HEK293T (cell line): ENCODE measurements around the gene ATRIP.

Source experiments
- CTCF ChIA-PET: fragments of 350-600 bp; formaldehyde crosslinking; extraction: SDS; loops from one replicate; lab custom pipeline; 2021; ENCODE audit warnings: antibody characterized with exemption, inconsistent platforms; lab: Yijun Ruan, JAX
- POLR2A ChIA-PET: fragments of 350-600 bp; formaldehyde crosslinking; extraction: SDS; loops from one replicate; lab custom pipeline; 2020; ENCODE audit warnings: antibody characterized with exemption, inconsistent platforms; lab: Yijun Ruan, JAX
- DNase-seq: peaks from one replicate; pipeline ENCODE4 v3.0.0; 2012; ENCODE audit warnings: mixed read lengths; ENCODE audit errors: extremely low spot score
- ARNT ChIP-seq: fragments of 450-650 bp; IDR thresholded peaks from 2 replicates; pipeline ENCODE4 v1.6.1; 2017; ENCODE audit warnings: mild to moderate bottlenecking
- BHLHE40 ChIP-seq: fragments of 450-650 bp; IDR thresholded peaks from 2 replicates; pipeline ENCODE4 v1.6.1; 2016; ENCODE audit warnings: mild to moderate bottlenecking, moderate library complexity, borderline replicate concordance
- CTBP1 ChIP-seq: fragments of 450-650 bp; IDR thresholded peaks from 2 replicates; pipeline ENCODE4 v1.6.1; 2016; ENCODE audit warnings: borderline replicate concordance
- ELF4 ChIP-seq: fragments of 450-650 bp; IDR thresholded peaks from 2 replicates; pipeline ENCODE4 v1.6.1; 2017; ENCODE audit warnings: antibody characterized with exemption
- FOXA1 ChIP-seq: fragments of 450-650 bp; IDR thresholded peaks from 2 replicates; pipeline ENCODE4 v1.6.1; 2016; ENCODE audit warnings: mild to moderate bottlenecking
- FOXK2 ChIP-seq: fragments of 450-650 bp; IDR thresholded peaks from 2 replicates; pipeline ENCODE4 v1.6.1; 2016; ENCODE audit warnings: mild to moderate bottlenecking
- FOXM1 ChIP-seq: fragments of 450-650 bp; IDR thresholded peaks from 2 replicates; pipeline ENCODE4 v1.6.1; 2017; ENCODE audit warnings: mild to moderate bottlenecking, borderline replicate concordance
- HDGF ChIP-seq: fragments of 450-650 bp; IDR thresholded peaks from 2 replicates; pipeline ENCODE4 v1.6.1; 2017; ENCODE audit warnings: antibody characterized with exemption, borderline replicate concordance
- L3MBTL2 ChIP-seq: fragments of 450-650 bp; conservative IDR thresholded peaks from 2 replicates; pipeline ENCODE4 v1.6.1; 2016; ENCODE audit warnings: mild to moderate bottlenecking
- LEF1 ChIP-seq: fragments of 450-650 bp; IDR thresholded peaks from 2 replicates; pipeline ENCODE4 v1.6.1; 2017; ENCODE audit warnings: mild to moderate bottlenecking, borderline replicate concordance
- NFRKB ChIP-seq: fragments of 450-650 bp; IDR thresholded peaks from 2 replicates; pipeline ENCODE4 v1.6.1; 2016; ENCODE audit warnings: mild to moderate bottlenecking, moderate library complexity
- PKNOX1 ChIP-seq: fragments of 450-650 bp; IDR thresholded peaks from 2 replicates; pipeline ENCODE4 v1.6.1; 2016
- SP1 ChIP-seq: fragments of 450-650 bp; IDR thresholded peaks from 2 replicates; pipeline ENCODE4 v1.6.1; 2017
- SUZ12 ChIP-seq: fragments of 450-650 bp; IDR thresholded peaks from 2 replicates; pipeline ENCODE4 v1.6.1; 2016; ENCODE audit warnings: mild to moderate bottlenecking
- TARDBP ChIP-seq: fragments of 450-650 bp; IDR thresholded peaks from 2 replicates; pipeline ENCODE4 v1.6.1; 2016
- ZNF384 ChIP-seq: fragments of 450-650 bp; IDR thresholded peaks from 2 replicates; pipeline ENCODE4 v1.6.1; 2016

ATRIP gene

GRCh38 chr3:48409291-48410201 lies 37.0 kb upstream of the ATRIP start:
- DNase-seq: no peak
- TF ChIP-seq L3MBTL2: no peak
- TF ChIP-seq CTBP1: no peak
- no peak for TF ChIP-seq TARDBP
- no peak for TF ChIP-seq ARNT
- no peak for TF ChIP-seq PKNOX1
- TF ChIP-seq SP1: no peak
- no peak for TF ChIP-seq SUZ12
- no peak for TF ChIP-seq FOXM1
- TF ChIP-seq ZNF384: no peak
- TF ChIP-seq FOXA1: no peak
- no peak for TF ChIP-seq BHLHE40
- no peak for TF ChIP-seq LEF1
- TF ChIP-seq NFRKB: no peak
- no peak for TF ChIP-seq FOXK2
- TF ChIP-seq ELF4: no peak
- no peak for TF ChIP-seq HDGF
- ChIA-PET POLR2A (interaction anchor here (2.4 kb wide), 1 partner anchor 27 kb away, joined by 8 read pairs; no protein-coding TSS in a partner anchor), CTCF (interaction anchor here (1.0 to 3.7 kb wide), 3 partner anchors 9 to 26 kb away, joined by 3 to 35 read pairs (median 9); no protein-coding TSS in a partner anchor)

- TF ChIP-seq LEF1 (no peak), NFRKB (no peak)
- ChIA-PET POLR2A (no interaction called here), CTCF (interaction anchor here (3.3 kb wide), 1 partner anchor 26 kb away, joined by 28 read pairs; no protein-coding TSS in a partner anchor)
- no peak for DNase-seq
Observed at GRCh38 chr3:48410205-48411040, 36.1 kb upstream of the ATRIP start.

GRCh38 chr3:48411041-48411588 lies 35.4 kb upstream of the ATRIP start:
- ChIA-PET CTCF (interaction anchor here (3.3 kb wide), 1 partner anchor 25 kb away, joined by 28 read pairs; no protein-coding TSS in a partner anchor), POLR2A (no interaction called here)
- no peak for TF ChIP-seq TARDBP
- no peak for TF ChIP-seq LEF1
- no peak for TF ChIP-seq ELF4
- TF ChIP-seq HDGF: no peak
- no peak for TF ChIP-seq PKNOX1
- no peak for TF ChIP-seq BHLHE40
- no peak for TF ChIP-seq CTBP1
- no peak for TF ChIP-seq FOXM1
- TF ChIP-seq ARNT: no peak
- no peak for TF ChIP-seq SUZ12
- TF ChIP-seq FOXK2: no peak
- TF ChIP-seq SP1: no peak
- TF ChIP-seq L3MBTL2: no peak
- no peak for TF ChIP-seq ZNF384
- no peak for TF ChIP-seq NFRKB
- DNase-seq: no peak

- TF ChIP-seq HDGF (no peak), NFRKB (no peak), PKNOX1 (no peak), ZNF384 (no peak), BHLHE40 (no peak), ELF4 (no peak), FOXM1 (no peak), CTBP1 (no peak)
- DNase-seq: no peak
- ChIA-PET CTCF (interaction anchor here (0.7 to 3.3 kb wide), 3 partner anchors 11 to 210 kb away, joined by 3 to 28 read pairs (median 3); no protein-coding TSS in a partner anchor), POLR2A (interaction anchor here (1.6 kb wide), 1 partner anchor 17 kb away, joined by 8 read pairs; no protein-coding TSS in a partner anchor)
Observed at GRCh38 chr3:48411606-48412374, 34.7 kb upstream of the ATRIP start.
